IPS-18c (cell line): Measurements from ENCODE around the gene MACC1.
"Not testable (repeated sequence)": the region's sequence is repeated elsewhere in the genome, so short reads cannot be mapped to it uniquely, and the experiment has no call there.

Experiments
- H3K4me3 ChIP-seq: 2 replicates; pipeline ENCODE4 v1.7.0; 2013; ENCODE audit warnings: low read depth, mild to moderate bottlenecking, low read length, moderate library complexity; ENCODE audit not compliant: insufficient read depth
- H3K9me3 ChIP-seq: one replicate; pipeline ENCODE4 v1.6.1; 2013; ENCODE audit warnings: mild to moderate bottlenecking, low read length, moderate library complexity; ENCODE audit not compliant: control insufficient read depth, insufficient read depth

The MACC1 gene

DNA sequence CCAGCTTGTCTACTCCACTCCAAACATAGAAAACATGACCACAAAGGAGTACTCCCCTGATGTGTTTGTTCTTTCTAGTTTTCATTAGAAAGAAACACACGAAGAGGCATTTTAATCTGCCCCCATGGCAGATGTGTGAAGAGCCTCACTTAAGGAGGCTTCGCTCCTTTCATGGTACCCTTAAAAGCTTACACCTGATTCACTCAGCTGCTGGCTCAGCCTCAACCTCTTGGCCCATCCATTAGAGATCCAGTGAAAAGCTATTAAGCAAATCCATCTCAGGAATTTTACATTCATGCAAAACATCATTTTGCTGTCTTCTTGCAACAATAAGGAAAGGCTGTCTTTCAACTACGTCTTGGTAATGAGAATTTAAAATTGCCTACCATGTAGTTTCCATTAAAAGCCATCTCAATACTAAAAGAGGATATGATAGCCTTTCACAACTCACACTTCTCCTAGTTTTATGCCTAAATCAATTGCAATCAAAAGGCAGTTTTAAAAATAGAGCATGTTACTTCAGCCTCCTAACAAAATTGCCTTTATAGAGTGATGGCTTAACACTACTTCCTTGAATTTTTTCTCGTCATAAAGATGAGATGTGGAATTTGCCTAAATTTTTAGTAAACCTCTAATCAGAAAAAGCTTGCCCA is 22.7 kb downstream of the MACC1 start:
- no peak overlapping the region for H3K4me3 ChIP-seq
- H3K9me3 ChIP-seq, result no peaks in the 10 kb centered on the region

DNA sequence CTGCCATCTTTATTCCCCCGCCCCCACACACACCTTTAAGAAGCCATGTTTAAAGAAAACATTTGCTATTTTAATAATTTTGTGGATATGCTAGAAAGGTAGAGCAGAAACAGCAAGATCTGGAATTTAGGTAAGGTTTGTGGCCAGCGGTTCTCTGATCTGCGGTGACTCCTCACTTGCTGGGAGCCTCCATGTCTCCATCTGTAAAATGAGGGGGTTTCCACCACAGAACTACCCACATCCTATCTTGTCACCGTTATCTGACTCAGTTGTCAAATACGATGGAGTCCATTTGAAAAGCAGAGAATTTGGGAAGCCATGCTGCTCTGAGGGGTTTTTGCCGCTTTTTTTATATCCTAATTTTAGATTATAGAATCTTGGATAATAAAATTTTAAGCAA is 23.3 kb downstream of the MACC1 start:
- Histone ChIP-seq H3K4me3 (no peak overlapping the region), H3K9me3 (no peaks in the 10 kb centered on the region)

DNA sequence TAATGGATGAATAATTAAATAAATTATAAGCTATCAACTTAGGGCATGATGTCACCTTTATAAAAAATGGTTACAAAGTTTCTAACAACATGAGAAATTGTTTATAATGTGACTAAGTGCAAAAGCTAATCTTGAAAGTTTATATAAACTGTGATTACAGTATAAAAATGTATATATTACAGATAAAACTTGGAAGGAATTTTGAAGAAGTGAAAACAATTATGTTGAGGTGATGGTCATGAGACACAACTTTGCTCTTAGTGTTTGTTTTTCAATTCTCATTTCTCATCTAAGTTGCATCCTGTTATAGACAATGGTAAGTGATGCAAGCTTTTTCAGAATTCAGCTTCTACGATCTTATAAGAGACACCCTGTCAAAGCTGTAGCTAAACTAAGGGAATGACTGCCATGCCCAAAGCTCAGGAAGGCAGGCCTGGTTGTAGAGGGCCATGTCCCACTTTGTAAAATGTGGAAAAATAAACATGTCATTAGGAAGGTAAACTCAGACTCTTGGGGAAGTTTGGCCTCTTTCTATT is 23.9 kb downstream of the MACC1 start:
- no peaks in the 10 kb centered on the region for H3K9me3 ChIP-seq
- H3K4me3 ChIP-seq, result no peak overlapping the region

DNA sequence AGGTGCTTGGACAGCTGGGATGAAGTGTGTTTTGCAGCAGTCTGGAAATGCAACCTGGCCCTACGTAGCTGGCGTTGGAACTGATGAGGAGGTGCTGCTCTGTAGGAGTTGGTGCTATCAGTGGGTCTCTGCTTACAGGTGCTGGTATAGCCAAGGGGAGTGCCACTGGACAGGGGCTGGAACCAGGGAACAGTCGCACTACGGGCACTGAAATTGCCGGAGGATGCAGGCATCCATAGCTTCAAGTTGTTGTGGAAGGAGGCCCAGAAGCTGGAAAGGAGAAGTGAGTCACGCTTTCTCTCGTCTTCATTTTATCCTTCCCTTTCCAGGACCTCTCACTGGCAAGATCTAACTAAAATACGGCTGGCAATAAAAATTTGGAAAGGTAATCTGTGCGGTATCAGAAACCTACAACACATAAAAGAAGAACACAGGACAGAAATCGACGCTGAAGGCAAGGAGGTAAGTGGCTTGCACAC is 25.8 kb downstream of the MACC1 start:
- Histone ChIP-seq H3K9me3 (no peaks in the 10 kb centered on the region), H3K4me3 (no peak overlapping the region)

DNA sequence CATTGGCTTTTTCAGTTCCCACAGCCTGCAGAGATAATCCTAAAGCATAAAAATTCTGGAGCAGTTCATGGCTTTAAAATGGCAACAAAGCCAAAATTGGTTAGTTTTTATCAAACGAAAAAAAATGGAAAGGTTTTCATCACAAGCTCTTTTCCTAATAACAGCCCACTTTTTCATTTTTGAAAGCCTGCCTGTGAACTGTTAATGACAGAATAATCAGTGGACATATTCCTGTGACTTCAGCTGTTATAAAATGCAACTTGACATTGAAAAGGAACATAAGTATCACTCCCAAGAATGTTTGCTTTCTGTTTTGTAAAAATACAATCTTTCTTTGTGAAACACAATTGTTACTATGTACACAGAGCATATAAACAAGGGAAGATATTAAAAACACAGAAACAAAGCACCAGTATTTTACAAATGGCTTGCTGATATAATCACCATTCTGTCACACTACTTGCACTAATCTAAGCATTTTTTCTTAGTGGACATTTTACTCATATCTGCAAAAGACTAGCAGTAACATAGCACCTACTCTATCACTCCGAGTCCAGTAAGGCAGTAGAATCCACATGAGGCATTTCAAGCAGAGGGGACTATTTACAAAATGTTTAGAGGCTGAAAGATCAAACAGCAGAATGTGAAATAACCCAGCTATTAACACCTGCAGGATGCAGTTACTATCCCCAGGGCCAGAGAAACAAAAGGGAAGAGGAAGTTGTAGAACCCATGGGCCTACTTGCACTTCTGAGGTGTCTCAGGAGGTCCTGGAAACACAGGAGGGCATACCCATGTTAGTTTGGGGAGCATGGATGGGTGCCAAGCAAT is 26.4 kb downstream of the MACC1 start:
- Histone ChIP-seq H3K9me3 (no peaks in the 10 kb centered on the region), H3K4me3 (no peak overlapping the region)

DNA sequence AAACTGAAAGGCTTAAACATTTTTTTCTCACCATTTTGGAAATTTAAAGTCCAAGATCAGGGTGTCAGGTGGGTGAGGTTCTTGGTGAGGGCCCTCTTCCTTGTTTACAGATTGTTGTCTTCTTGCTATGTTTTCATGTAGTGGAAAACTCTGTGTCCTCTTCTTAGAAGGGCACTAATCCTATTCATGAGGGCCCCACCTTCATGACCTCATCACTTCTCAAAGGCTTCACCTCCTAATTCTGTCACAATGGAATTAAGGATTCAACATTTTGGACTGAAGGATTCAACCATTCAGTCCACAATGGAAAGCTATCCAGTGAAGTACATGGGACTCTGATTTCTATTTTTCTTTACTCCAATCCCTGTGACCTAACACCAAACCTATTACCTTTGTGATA is 27.3 kb downstream of the MACC1 start:
- Histone ChIP-seq H3K4me3 (no peak overlapping the region), H3K9me3 (no peaks in the 10 kb centered on the region)

DNA sequence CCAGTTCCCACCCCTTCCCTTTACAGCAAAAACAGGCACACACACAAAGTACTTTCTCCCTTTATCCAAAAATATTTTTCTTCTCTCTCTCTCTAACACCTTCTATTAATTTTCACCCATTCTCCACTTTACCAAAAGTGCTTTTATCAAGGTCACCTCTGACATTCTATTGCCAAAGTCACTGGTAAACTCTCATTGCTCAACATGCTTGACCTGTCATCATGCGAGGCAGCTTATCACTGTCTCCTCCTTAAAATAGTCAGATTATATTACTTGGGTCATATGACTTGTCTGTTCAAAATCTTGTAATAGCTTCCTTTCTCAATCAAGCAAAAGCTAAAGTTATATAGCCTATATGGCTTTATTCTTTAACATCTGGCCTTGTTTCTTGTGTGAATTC is 28.6 kb downstream of the MACC1 start:
- Histone ChIP-seq H3K9me3 (no peaks in the 10 kb centered on the region), H3K4me3 (no peak overlapping the region)

DNA sequence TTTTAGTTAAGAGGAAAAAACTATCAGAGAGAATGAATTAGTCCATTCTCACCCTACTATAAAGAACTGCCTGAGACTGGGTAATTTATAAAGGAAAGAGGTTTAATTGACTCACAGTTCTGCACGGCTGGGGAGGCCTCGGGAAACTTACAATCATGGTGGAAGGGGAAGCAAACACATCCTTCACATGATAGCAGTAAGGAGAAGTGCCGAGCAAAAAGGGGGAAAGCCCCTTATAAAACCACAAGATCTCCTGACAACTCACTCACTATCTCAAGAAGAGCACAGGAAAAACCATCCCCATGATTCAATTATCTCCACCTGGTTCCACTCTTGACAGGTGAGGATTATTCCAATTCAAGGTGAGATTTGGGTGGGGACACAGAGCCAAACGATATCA is 29.3 kb downstream of the MACC1 start:
- H3K9me3 ChIP-seq, H3K4me3 ChIP-seq: not testable (repeated sequence)

DNA sequence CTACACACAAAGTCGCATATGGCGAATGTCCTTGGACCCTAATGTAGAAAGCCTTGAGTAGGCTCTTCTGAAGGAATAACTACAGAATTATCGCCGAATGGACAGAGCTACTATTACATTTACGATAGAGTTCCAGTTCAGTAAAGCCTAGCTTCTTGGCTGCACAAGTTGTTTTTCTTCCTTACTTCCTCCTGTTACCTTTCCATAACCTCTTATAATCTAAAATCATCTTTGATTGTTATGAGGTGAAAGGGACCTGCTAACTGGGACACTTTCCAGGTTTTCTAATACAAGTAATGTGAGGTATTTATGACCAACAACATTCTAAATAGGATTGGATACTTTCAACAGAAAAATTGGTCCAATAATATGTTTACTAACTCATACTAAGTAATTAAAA is 31.2 kb downstream of the MACC1 start:
- H3K9me3 ChIP-seq, result no peaks in the 10 kb centered on the region

DNA sequence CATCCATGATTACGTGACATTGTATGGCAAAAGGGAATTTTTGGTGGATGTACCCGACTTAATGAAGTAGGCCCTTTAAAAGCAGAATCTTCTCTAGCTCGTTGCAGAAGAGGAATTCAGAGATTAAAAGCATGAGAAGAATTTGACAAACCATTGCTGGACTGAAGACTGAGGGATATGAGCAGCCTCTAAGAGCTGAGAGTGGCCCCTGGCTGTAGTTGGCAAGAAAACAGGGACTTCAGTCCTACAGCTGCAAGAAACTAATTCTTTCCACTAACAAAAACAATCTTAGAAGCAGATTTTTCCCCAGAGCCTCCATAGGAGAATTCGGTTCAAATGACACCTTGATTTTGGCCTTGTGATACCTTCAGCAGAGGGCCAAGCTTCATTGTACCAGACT is 34.1 kb downstream of the MACC1 start:
- Histone ChIP-seq H3K4me3 (no peak overlapping the region), H3K9me3 (no peaks in the 10 kb centered on the region)

More for the DNA sequence above, 31.2 kb downstream of the MACC1 start:
- H3K4me3 ChIP-seq, result no peak overlapping the region

DNA sequence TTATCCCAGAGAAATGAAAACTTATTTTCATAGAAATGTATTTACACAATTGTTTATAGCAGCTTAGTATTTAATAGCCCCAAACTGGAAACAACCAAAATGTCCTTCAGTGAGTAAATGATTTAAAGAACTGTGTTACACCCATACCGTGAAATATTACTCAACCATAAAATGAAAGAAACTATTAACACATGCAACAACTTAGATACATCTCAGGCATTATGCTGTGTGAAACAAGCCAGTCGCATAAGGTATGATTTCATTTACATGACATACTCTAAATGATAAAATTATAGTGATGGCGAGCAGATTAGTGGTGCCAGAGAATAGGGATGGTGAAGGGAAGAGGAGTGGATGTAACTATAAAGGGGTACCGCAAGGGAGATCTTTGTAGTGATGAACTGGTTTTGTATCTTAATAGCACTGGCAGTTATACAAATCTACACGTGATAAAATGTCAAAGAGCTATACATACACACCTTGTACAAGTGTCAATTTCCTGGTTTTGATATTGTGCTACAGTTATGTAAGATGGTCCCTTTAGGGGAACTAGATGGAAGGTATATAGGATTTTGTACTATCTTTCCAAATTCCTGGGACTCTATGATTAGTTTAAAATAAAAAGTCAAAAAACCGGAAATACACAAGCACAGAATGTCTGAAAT is 40.5 kb downstream of the MACC1 start:
- H3K4me3 ChIP-seq, result no peak overlapping the region

DNA sequence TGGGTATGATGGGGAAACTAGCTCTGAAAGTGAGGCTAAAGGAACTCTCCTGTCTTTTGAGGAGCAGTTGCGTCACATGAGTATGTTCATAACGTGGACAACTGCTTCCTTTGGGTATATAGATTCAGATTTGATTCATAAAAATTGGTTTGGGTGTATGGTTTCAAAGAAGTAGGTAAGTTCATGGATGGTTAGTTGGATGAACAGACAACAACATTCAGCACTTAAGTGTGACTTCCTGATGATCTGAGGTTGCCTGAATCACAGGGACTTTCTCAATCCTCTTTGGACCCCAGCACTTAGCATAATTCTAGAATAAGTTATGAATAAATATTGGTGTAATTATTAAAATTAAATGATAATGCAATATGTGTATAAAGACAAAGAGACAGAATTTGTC is 43.4 kb downstream of the MACC1 start:
- no peak overlapping the region for H3K4me3 ChIP-seq
- H3K9me3 ChIP-seq, result no peaks in the 10 kb centered on the region

More for the DNA sequence above, 40.5 kb downstream of the MACC1 start:
- no peaks in the 10 kb centered on the region for H3K9me3 ChIP-seq

DNA sequence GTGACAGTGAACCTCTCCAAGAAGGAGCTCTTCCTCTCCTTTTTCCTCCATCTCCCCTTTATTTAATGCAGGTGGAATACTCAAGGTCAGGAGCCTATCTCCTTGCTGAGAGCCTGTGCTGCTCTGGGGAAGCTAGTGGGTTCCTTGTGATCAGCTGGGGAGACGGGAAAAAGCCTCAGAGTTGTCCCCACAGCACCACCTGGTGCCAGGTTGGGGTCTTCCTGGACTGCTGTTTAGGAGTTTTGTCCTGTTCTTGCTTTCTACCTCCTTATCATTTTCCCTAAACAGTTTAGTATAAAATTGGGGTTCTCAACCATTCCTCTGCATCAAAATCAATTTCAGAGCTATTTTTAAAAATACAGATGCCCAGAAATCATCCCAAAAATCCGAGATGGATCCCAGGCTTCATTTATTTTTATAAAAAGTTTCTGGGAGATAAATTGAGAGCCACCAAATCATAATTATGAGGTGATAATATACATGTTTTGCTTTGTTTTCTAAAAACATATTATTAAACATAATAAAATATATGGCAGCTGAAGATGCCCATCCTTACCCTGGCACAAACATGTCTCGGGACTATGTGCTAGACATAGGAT is 44.3 kb downstream of the MACC1 start:
- H3K4me3 ChIP-seq, result no peak overlapping the region
- no peaks in the 10 kb centered on the region for H3K9me3 ChIP-seq

DNA sequence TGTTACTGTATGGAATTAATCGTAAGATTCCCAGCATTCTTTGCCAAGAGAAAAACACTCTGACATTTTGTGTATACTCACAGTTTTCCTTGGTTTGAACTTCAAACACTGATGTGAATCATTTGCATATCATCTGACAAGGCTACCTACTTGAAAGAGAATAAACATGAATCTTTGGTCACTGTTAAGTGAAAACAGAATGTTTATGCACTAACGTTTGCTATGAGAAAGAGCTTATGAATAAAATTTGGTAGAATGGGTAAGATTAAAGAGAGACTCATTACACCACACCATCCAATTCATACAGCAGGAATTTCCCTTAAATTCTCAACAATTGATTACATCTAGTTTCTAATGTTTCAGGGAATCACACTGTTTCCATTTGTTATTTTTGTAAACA is 46.6 kb downstream of the MACC1 start:
- H3K9me3 ChIP-seq, result no peaks in the 10 kb centered on the region

DNA sequence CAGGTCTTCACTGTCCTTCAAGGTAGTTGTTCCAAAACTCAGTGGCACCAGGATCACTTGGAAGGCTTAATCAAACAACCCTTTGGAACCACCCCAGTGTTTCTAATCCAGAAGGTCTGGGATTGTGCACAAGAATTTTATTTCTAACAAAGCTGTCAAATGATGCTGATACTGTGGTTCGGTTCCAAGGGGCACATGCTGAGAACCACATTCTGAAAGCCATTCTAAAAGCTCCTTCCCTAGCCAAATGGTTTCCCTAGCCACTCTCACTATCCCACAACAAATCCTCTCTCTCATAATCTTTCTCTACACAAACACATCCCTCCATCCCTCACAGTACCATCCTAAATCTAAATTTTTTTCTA is 52.1 kb downstream of the MACC1 start:
- Histone ChIP-seq H3K9me3 (no peaks in the 10 kb centered on the region), H3K4me3 (no peak overlapping the region)

More for the DNA sequence above, 46.6 kb downstream of the MACC1 start:
- no peak overlapping the region for H3K4me3 ChIP-seq

DNA sequence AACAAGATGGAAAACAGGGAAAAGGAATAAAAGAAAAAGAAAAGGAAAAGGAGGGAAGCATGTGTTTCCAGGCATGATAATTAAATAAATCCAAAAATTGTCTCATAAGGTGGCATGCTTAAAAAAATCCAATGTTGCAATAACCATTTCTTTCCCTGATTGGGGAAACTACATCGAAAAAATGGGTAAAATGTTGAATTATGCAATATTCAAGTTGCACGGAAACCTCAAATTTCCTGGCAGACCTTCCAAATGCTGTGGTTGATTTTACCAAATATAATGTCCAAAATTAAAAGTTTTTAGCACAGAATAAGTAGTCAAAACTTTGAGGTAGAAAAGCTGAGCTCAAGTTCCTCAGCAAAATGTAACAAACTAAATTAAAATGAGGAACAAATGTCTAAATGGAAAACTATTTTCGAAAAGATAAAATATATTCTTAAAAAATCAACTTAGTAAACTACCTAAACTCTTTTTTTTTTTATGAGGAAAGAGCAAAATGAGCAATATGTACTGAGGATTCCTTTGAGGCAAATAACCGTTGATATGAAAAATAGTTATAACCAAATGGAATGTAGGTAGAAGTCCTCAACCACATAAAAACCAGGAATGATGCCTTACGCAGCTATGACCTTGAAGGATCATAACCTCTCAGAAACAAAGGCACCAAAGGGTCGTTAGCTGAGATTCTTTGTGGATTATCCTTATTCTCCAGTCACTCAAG is 52.6 kb downstream of the MACC1 start:
- H3K9me3 ChIP-seq, result no peaks in the 10 kb centered on the region
- H3K4me3 ChIP-seq, result no peak overlapping the region

DNA sequence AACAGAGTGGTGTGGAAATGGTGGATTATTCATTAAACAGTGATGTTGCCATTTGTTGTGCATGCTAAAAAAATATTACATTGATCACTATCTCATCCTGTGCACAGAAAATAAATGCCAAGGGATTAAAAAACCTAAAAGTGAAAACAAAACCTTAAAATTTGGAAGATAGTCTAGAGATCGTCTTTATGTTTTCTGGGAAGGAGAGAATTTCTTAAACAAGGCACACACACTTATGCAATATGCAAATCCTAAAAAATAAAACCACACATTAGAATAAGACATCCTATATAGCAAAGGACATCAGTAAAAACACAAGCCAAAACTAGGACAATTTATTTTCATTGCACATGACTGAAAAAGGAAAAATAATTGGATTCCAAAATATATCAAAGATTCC is 54.5 kb downstream of the MACC1 start:
- Histone ChIP-seq H3K9me3 (no peaks in the 10 kb centered on the region), H3K4me3 (no peak overlapping the region)
